Right lobe of liver (tissue), 4 donors: ENCODE data around the gene PLEKHA5.

Source experiments
- CTCF ChIP-seq, 4 donors: fragments of 200-600 bp in 3 of 4; fragments of 450-650 bp in 1 of 4; IDR thresholded peaks; one replicate each; pipeline versions ENCODE4 v1.5.1 to v1.8.0; 2016 to 2022; ENCODE audit warnings: antibody characterized with exemption in 4 of 4, mild to moderate bottlenecking in 2 of 4
- POLR2A ChIP-seq: fragments of 450-650 bp; IDR thresholded peaks from one replicate; pipeline ENCODE4 v1.6.1; 2017; ENCODE audit warnings: antibody characterized with exemption, mild to moderate bottlenecking
- donor health status: DM: no; HTN: no; CAD: no.
- donor health status: DM: no; HTN: no; CAD: no.
- donor health status: DM: no; HTN: yes; CAD: no.

- TF ChIP-seq CTCF (IDR thresholded peaks at IDR 0.05) (no peak), POLR2A (no peak)
Observed at GRCh38 chr12:19261773-19262172, 132.2 kb downstream of the PLEKHA5 start.
